SK-N-SH treated with all-trans-retinoic acid at 6 μM for 48 hours (cell line): ENCODE data around the gene KCNK3.

Experiments
- ARNTL ChIP-seq: fragments of 450-650 bp; formaldehyde crosslinking; IDR thresholded peaks from 2 replicates; pipeline ENCODE4 v1.5.0; 2020; ENCODE audit warnings: low read depth, mild to moderate bottlenecking, moderate library complexity, borderline replicate concordance
- CSDC2 ChIP-seq: fragments of 250-450 bp; sonication (Bioruptor Pico); IDR thresholded peaks from 2 replicates; pipeline ENCODE4 v1.5.0; 2020; ENCODE audit warnings: mild to moderate bottlenecking, moderate library complexity
- ISL1 ChIP-seq: fragments of 250-450 bp; sonication (Bioruptor Pico); IDR thresholded peaks from 2 replicates; pipeline ENCODE4 v2.1.2; 2022; ENCODE audit warnings: mild to moderate bottlenecking, moderate library complexity
- RARB ChIP-seq: fragments of 250-450 bp; sonication (Bioruptor Pico); IDR thresholded peaks from 2 replicates; pipeline ENCODE4 v1.8.0; 2021; ENCODE audit warnings: mild to moderate bottlenecking, moderate library complexity
- SNAI2 ChIP-seq: fragments of 250-450 bp; sonication (Bioruptor Pico); IDR thresholded peaks from 2 replicates; pipeline ENCODE4 v1.5.0; 2020; ENCODE audit warnings: mild to moderate bottlenecking, moderate library complexity
- ZFP3 ChIP-seq: fragments of 250-450 bp; sonication (Bioruptor Pico); IDR thresholded peaks from 2 replicates; pipeline ENCODE4 v1.5.0; 2020; ENCODE audit warnings: mild to moderate bottlenecking, moderate library complexity
- ZFP30 ChIP-seq: fragments of 450-650 bp; formaldehyde crosslinking; IDR thresholded peaks from 2 replicates; pipeline ENCODE4 v1.5.0; 2022; ENCODE audit warnings: mild to moderate bottlenecking, moderate library complexity
- ZNF565 ChIP-seq: fragments of 450-650 bp; formaldehyde crosslinking; conservative IDR thresholded peaks from 2 replicates; pipeline ENCODE4 v1.5.0; 2020; ENCODE audit warnings: low read depth, mild to moderate bottlenecking, moderate library complexity
- ZNF70 ChIP-seq: fragments of 450-650 bp; formaldehyde crosslinking; IDR thresholded peaks from 2 replicates; pipeline ENCODE4 v1.5.0; 2020; ENCODE audit warnings: mild to moderate bottlenecking, moderate library complexity
- ZNF8 ChIP-seq: fragments of 450-650 bp; formaldehyde crosslinking; IDR thresholded peaks from 2 replicates; pipeline ENCODE4 v1.5.0; 2020; ENCODE audit warnings: mild to moderate bottlenecking, moderate library complexity
- TF ChIP-seq, protein P1 (sequence below): fragments of 250-450 bp; sonication (Bioruptor Pico); IDR thresholded peaks from 2 replicates; pipeline ENCODE4 v1.5.1; 2020; ENCODE audit warnings: low read depth, mild to moderate bottlenecking, moderate library complexity
- TF ChIP-seq, protein P2 (sequence below): fragments of 250-450 bp; sonication (Bioruptor Pico); IDR thresholded peaks from 2 replicates; pipeline ENCODE4 v1.5.1; 2021; ENCODE audit warnings: mild to moderate bottlenecking, moderate library complexity
- TF ChIP-seq, protein P3 (sequence below): fragments of 250-450 bp; sonication (Bioruptor Pico); IDR thresholded peaks from 2 replicates; pipeline ENCODE4 v1.8.0; 2020; ENCODE audit warnings: mild to moderate bottlenecking, moderate library complexity, borderline replicate concordance

DNA sequence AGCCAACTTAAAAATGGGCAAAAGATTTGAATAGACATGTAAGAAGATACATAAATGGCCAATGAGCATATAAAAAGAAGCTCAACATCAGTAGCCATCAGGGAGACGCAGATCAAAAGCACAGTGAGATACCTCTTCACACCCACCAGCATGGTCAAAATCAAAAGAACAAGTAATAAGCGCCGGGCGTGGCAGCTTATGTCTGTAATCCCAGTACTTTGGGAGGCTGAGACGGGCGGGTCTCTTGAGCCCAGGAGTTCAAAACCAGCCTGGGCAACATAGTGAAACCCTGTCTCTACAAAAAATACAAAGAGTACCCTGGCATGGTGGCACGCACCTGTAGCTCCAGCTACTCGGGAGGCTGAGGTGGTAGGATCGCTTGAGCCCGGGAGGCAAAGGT, 46.8 kb upstream of the KCNK3 start:
- TF ChIP-seq, protein P1, sequence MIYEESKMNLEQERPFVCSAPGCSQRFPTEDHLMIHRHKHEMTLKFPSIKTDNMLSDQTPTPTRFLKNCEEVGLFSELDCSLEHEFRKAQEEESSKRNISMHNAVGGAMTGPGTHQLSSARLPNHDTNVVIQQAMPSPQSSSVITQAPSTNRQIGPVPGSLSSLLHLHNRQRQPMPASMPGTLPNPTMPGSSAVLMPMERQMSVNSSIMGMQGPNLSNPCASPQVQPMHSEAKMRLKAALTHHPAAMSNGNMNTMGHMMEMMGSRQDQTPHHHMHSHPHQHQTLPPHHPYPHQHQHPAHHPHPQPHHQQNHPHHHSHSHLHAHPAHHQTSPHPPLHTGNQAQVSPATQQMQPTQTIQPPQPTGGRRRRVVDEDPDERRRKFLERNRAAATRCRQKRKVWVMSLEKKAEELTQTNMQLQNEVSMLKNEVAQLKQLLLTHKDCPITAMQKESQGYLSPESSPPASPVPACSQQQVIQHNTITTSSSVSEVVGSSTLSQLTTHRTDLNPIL (CRISPR knock-in tag) = no peak
- TF ChIP-seq SNAI2 (CRISPR knock-in tag) (no peak), ISL1 (CRISPR knock-in tag) (no peak), ARNTL (CRISPR knock-in tag) (no peak), ZFP30 (CRISPR knock-in tag) (no peak), RARB (CRISPR knock-in tag) (no peak), ZFP3 (CRISPR knock-in tag) (no peak), ZNF8 (CRISPR knock-in tag) (no peak), ZNF70 (CRISPR knock-in tag) (no peak), CSDC2 (no peak), ZNF565 (CRISPR knock-in tag) (no peak)
- TF ChIP-seq, protein P2, sequence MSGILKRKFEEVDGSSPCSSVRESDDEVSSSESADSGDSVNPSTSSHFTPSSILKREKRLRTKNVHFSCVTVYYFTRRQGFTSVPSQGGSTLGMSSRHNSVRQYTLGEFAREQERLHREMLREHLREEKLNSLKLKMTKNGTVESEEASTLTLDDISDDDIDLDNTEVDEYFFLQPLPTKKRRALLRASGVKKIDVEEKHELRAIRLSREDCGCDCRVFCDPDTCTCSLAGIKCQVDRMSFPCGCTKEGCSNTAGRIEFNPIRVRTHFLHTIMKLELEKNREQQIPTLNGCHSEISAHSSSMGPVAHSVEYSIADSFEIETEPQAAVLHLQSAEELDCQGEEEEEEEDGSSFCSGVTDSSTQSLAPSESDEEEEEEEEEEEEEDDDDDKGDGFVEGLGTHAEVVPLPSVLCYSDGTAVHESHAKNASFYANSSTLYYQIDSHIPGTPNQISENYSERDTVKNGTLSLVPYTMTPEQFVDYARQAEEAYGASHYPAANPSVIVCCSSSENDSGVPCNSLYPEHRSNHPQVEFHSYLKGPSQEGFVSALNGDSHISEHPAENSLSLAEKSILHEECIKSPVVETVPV = no peak
- TF ChIP-seq, protein P3, sequence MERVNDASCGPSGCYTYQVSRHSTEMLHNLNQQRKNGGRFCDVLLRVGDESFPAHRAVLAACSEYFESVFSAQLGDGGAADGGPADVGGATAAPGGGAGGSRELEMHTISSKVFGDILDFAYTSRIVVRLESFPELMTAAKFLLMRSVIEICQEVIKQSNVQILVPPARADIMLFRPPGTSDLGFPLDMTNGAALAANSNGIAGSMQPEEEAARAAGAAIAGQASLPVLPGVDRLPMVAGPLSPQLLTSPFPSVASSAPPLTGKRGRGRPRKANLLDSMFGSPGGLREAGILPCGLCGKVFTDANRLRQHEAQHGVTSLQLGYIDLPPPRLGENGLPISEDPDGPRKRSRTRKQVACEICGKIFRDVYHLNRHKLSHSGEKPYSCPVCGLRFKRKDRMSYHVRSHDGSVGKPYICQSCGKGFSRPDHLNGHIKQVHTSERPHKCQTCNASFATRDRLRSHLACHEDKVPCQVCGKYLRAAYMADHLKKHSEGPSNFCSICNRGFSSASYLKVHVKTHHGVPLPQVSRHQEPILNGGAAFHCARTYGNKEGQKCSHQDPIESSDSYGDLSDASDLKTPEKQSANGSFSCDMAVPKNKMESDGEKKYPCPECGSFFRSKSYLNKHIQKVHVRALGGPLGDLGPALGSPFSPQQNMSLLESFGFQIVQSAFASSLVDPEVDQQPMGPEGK (CRISPR knock-in tag) = no peak
